Fibroblast of mammary gland (primary cell): ENCODE measurements around the gene INPP5A.
A peak's percentile ranks its signal among the peaks of the same experiment; 100 is the strongest.

Experiments
- DNase-seq: peaks from one replicate; pipeline ENCODE4 v3.0.0-alpha.2; 2010; ENCODE audit warnings: low read depth
- H3K4me3 ChIP-seq: 2 replicates; pipeline ENCODE4 v1.5.1; 2011; ENCODE audit warnings: low read depth, mild to moderate bottlenecking, low read length, moderate library complexity; ENCODE audit not compliant: control insufficient read depth
- TF ChIP-seq, protein P1 (sequence below): conservative IDR thresholded peaks from 2 replicates; pipeline ENCODE4 v1.5.1; 2011; ENCODE audit warnings: low read depth, low read length, inconsistent platforms; ENCODE audit not compliant: control insufficient read depth, insufficient read depth

The INPP5A gene

GRCh38 chr10:132603851-132604533 is 66.4 kb downstream of the INPP5A start:
- TF ChIP-seq, protein P1, sequence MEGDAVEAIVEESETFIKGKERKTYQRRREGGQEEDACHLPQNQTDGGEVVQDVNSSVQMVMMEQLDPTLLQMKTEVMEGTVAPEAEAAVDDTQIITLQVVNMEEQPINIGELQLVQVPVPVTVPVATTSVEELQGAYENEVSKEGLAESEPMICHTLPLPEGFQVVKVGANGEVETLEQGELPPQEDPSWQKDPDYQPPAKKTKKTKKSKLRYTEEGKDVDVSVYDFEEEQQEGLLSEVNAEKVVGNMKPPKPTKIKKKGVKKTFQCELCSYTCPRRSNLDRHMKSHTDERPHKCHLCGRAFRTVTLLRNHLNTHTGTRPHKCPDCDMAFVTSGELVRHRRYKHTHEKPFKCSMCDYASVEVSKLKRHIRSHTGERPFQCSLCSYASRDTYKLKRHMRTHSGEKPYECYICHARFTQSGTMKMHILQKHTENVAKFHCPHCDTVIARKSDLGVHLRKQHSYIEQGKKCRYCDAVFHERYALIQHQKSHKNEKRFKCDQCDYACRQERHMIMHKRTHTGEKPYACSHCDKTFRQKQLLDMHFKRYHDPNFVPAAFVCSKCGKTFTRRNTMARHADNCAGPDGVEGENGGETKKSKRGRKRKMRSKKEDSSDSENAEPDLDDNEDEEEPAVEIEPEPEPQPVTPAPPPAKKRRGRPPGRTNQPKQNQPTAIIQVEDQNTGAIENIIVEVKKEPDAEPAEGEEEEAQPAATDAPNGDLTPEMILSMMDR = no peak
- no peak overlapping the region for H3K4me3 ChIP-seq
- no peak for DNase-seq

GRCh38 chr10:132604686-132605085 is 67.1 kb downstream of the INPP5A start:
- DNase-seq = no peak
- TF ChIP-seq, protein P1 = no peak
- no peak overlapping the region for H3K4me3 ChIP-seq

DNA sequence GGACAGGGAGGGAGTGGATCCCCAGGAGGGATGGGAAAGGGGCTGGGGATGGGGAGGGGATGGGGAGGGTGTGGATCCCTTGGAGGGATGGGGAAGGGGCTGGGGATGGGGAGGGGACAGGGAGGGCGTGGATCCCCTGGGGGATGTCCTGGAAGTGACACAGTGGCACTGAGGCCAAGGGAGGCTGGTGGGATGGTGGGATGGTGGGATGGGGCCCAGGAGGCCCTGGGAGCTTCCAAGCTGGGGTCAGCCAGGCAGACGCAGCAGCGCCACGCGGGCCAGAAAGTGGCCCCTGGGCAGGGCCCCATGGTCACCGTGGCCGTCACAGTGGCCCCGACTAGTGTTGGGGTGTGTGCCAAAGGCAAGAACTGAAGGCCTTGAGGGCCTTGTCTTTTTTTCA is 67.8 kb downstream of the INPP5A start:
- no peak for DNase-seq

GRCh38 chr10:132606031-132606491 is 68.5 kb downstream of the INPP5A start:
- DNase-seq = no peak
- H3K4me3 ChIP-seq = no peak overlapping the region
- TF ChIP-seq, protein P1 = no peak

More for the DNA sequence above, 67.8 kb downstream of the INPP5A start:
- H3K4me3 ChIP-seq = no peak overlapping the region
- TF ChIP-seq, protein P1 = no peak

GRCh38 chr10:132606536-132607316 is 69.1 kb downstream of the INPP5A start:
- DNase-seq = peak; percentile 42
- TF ChIP-seq, protein P1 = no peak
- no peak overlapping the region for H3K4me3 ChIP-seq

GRCh38 chr10:132607491-132607890 is 69.9 kb downstream of the INPP5A start:
- TF ChIP-seq, protein P1 = no peak
- H3K4me3 ChIP-seq = no peak overlapping the region
- no peak for DNase-seq
